ENCODE data around the gene KIF26A.

Gene KIF26A

DNA sequence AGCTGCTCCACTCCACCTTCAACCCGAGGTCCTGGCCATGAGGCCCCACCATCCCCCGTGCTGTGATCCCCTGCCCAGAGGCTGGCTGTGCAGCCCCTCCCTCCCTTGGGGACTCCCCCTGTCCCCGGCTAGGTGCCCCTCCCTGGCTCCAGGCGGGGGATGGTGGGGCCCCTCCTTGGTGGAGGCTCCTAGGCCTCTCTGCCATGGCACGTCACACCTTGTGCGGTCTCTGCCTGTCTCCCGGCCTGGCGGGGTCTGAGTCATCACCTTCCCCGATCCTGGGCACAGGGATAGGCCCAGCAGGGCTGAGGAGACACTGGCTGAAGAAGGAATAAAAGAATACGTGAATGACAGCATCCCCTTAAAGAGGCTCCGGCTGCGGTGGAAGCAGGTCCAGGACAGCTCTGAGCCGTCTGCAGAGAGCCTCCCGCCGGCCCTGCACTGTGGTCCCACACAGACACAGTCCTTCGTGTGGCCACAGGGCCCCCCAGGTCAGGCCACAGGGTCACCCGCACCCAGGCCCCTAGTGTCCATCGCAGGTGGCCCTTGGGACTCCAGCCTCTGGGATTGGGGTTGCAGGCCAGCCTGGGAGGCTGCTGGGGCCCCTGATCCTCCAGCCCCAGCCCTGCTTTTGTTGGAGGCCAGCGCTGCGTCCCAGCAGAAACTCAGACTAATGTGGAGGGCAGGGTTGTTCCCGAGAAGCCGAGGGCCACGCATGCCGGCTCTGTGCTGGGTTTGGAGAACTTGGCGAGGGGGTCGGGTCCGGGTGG, 43.6 kb downstream of the KIF26A start:
- no peak for DNase-seq

DNA sequence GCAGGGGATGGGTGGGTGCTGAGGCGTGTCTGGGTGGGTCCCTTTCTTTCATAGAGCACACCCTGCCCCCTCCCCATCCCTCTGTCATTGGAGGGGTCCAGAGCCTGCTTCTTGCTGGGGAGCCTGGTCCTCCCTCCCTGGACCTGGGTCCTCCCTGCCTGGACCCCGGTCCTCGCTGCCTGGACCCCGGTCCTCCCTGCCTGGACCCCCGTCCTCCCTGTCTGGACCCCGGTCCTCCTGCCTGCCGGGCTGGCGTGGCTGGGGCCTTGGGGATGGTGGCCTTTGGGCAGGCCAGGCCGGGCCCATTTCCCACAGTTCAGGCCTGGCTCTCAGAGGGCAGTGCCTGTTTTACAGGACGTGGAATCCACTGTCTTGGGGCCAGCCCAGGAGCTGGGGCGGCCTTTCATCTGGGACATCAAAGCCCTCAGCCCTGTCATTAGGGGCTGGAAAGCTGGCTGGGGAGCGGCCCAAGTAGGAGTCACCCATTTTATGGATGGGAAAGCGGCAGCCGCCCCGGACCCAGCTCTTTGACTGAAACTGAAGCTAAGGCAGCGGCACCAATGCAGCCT, 44.6 kb downstream of the KIF26A start:
- no peak for DNase-seq

DNA sequence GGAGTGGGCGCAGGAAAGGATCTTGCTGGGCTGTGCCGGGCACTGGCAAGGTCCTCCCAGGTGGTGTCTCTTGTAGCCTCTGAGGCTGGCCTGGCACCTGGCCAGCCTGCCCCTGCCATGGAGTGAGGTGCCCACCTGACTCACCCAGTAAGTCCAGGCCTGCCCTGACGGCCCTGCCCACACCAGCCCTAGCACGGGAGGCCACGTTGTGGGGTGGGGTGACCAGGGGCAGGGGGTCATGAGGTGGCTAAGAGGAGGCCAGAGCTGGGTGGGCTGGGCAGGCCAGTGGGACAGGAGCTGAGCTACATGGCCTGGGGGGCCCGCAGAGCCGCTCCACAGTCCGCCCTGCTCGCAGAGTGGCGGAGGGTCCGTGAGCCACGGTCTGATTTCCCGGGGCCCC, 45.4 kb downstream of the KIF26A start:
- DNase-seq, result no peak

DNA sequence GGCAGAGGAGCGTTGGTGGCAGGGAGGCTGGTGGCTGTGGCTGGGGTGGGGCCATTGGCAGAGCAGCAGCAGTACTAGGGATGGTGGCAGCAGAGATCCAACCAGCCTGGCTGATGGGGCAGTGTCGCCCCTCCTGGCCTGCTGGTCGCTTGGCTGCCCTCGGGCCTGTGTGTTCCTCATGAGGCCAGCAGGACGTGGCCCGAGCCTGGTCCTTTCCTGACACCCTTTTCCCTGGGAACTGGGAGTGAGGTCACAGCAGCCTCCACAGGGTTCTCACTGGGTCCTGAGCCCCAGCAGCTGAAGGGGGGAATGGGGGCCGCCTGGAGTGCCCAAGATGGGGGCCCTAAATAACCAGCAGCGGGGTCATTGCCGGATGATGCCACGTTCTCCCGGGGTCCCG, 46.1 kb downstream of the KIF26A start:
- DNase-seq, result no peak

DNA sequence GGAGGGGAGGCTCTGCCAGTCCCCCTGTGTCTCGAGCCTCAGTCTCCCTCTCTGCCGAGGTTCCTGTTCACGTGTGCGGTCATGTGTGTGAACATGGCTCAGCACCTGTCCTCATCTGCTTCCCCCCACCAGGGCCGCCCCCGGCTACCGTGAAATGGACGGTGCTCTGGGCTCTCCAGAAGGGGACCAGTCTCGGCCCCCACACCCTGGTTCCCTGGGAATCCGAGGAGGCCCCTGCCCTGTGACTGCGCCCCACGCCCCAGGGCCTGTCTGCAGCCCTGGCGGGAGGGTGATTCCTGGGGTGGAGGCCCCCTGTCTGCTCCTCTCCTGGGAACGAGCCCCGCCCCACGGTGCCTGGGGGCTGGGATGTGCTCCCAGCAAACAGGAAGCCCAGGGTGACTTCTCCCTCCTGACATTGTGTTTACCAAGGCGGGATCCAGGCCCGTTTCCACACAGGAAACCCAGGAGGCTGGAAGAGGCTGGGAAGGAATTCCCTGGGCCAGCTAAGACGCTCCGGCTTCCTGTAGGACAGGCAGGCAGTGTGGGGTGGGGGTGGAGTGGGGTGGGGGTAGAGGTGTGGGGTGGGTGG, 46.6 kb downstream of the KIF26A start:
- no peak for DNase-seq

DNA sequence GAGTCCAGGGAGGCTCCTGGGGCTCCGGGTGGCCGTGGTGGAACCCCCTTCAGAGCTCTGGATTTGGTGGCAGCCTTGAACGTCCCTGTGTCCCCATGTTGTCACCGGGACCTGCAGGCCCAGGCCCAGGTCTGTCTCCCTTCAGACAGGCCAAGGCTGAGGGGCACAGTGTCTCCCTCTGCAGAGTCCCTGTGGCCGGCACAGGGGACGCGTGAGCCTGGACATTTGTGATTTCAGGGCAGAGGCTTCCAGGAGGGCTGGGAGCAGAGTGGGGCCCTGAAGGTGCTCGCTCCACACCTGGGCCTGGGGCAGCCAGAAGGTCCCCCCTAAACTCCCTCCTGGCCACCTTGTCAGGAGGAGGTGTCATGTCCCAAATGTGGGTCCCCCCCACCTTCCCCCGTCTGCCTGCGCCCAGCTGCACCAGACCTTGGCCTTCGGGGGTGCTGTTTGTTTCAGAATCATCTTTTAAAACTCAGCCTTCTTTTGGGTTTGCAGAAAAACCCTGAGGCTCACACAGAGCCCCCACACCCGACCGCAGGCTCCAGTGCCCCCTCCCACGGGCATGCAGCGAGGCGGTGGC, 47.6 kb downstream of the KIF26A start:
- no peak for DNase-seq

DNA sequence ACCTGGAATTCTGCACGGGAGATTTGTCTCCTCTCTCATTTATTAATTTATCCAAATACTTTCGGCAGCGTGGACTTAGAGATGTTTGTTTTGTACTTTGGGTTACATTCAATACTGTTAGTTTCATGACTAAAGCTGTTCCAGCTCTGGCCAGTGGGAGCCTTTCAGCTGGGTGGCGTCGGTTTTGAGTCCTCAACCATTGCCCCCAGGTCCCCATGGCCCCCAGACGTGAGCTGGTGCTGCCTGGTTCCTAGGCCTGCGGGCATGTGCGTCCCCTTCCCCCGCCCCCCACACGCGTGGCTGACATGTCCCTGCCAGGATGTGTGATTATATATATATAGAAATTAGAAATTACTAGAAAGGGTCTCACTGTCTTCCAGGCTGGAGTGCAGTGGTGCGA, 48.2 kb downstream of the KIF26A start:
- no peak for DNase-seq

DNA sequence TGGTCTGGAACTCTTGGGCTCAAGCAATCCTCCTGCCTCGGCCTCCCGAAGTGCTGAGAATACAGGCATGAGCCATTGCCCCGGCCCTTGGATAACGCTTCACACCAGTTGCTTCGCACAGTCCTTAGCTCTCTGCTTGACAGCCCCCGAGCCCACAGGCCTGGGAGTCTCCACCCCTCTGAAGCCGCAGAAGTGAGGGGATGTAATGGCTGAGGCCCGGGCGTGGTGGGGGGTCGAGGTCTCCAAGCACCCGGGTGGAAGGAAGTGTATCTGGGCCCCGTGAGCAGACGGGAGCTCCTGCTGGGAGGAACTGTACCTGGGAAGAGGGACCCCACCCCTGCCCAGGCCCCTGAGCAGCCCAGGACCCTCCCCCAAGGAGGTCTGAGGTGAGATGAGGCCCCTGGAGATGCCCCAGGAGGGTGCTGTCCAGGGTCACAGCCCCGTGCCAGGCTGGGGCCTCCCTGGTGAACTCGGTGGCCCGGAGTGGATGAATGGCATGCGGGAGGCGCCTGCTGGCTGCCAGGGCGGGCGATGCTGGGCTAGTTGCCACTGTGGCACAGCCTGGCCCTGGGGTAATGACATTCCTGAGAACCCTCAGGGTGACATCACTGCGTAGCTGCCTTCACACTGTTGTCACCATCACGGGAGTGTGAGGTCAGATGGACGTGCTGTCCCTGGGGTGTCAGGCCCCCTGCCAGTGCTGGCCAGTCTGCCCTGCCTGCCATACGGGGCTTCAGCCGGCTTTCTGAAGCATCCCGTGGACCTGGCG, 48.9 kb downstream of the KIF26A start:
- DNase-seq, result no peak

DNA sequence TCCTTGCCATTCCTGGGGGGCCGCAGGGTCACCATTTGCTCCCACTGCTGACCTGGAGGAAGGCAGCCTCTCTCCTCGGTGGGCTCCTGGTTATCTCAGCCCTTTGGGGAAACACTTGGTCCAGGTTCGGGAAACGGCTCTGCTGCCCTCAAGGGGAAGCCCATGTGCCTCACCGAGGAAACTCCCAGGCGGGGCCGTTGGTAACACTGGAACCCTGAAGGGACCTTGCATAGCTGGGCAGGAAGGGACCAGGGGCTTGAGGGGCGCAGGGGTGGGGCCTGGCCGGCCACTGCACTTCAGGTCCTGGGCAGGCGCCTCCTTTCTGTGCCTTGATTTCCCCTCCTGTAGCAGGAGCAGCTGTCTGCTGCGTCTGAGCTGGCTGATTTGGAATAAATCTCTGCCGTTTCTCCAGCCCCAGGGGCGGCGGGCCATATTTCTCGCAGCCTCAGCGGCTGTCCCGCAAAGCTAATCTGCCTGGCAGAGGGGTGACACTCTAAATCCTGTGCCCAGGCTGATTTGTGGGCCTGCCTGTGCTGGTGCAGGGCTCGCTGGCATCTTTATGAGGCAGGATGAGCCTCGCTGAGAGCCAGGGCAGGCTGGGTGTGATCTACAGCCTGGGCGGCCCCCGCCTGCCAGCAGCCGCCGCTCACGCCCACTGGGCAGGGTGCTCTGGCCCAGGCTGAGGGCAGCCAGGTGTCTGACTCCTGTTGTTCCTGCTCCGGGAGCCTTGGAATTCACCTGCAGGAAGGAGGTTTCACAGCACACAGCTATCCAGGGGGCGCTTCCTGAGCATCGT, 49.7 kb downstream of the KIF26A start:
- no peak for DNase-seq

DNA sequence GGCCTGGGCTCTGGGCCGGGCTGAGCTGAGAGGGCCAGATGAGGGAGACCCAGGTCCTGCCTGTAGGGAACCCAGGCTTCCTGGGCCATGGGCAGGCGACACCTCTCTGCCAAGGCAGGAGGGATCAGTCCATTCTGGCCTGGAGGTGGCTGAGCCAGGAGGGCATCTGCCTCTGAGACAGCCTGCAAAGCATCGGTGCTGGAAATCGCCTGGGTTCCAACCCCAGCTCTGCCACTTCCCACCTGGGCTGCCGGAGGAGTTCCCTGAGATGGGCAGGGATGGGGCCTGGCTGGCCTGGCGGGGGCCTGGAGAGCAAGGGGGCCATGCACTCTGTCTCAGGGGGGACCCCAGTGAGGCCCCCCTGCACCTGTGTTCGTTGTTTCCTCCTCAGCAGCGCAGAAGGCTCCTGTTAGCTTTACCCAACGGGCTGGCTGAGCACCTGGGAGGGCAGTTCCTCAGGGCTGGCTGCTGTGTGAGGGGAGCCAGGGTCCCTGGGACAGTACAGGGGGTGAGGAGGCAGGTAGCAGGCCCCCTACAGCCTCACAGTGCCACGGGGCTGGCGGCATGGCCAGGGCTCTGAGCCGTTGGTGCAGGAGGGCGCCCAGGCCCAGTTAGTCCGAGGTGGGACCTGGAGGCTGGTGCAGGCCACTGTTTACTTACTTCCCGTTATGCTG, 50.5 kb downstream of the KIF26A start:
- DNase-seq, result no peak

DNA sequence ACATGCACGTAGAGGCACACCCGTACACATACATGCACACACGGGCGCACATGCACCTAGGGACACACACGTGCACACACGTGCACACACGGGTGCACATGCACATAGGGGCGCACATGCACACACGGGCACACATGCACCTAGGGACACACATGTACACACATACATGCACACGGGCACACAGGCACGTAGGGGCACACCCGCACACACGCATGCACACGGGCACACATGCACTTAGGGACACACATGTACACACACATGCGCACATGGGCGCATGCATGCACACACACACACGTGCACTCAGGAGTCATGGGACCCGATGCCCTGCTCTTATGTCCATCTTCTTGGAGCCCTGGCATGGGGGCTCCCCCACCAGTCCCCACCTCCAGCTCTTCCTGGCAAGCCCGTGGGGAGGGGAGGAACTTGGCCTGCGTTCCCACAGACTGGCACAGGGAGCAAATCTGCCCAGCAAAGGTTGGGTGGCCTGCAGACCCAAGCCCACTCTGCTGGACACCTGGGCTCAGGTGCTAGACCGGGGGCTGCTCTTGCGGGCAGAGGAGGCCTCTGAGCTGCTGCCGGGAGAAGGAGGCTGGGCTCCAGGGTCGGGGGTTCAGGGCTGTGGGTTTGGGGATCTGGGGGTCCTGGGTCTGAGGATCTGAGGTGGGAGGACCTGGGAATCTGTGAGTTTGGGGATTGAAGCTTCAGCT, 51.4 kb downstream of the KIF26A start:
- DNase-seq, result no peak

DNA sequence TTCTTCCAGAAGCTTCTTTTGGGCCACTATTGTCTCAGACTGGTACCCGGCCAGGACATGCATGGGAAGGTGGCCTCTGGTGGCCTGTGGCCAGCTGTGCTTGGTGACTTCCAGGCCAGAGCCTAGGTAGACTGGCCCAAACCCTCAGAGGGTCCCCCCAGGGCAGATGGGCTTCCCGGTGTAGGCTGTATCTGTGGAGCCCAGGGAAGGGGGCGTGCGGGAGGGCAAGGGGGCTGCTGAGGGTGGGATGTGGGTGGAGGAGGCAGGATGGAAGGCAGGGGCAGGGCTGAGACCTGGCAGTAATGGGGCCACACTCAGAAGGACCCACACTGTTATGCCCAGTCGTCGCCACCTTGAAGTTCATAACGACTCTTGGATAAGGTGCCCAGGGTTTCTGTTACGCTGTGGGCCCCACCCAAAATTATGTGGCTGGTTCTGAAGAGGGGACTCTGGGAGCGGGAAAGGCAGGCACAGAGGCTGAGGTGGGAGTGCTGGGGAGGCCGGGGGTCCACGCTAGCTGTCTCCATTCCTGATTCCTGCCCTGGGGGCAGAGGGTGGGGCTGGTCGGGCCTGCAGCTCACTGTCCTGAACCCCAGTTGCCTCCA, 52.1 kb downstream of the KIF26A start:
- DNase-seq, result no peak

DNA sequence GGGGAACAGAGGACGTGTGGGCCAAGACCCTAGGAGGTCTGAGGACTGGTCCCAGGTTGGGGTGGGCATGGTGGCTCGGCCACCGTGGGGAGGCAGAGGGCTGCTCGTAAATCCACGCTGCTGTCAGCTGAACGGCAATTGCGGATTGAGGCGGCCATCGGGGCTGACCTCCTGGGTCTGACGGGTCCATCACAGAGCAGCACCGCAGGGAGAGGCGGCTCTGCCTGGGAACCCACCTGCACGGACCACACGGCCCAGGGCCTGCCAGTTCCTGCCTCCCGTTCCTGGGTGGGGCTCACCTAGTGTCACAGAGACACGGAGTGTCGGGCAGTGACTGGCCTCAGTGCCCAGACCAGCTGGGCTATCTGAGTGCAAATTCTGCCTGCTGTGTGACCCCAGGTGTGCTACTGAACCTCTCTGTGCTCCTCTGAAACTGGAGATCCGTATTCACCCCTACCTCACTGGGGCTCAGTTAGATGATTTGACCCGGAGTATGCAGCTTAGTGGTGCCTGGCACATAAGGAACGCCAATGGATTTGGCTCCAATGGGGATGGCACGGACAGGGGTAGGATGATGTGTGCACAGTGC, 53.1 kb downstream of the KIF26A start:
- DNase-seq, result no peak

DNA sequence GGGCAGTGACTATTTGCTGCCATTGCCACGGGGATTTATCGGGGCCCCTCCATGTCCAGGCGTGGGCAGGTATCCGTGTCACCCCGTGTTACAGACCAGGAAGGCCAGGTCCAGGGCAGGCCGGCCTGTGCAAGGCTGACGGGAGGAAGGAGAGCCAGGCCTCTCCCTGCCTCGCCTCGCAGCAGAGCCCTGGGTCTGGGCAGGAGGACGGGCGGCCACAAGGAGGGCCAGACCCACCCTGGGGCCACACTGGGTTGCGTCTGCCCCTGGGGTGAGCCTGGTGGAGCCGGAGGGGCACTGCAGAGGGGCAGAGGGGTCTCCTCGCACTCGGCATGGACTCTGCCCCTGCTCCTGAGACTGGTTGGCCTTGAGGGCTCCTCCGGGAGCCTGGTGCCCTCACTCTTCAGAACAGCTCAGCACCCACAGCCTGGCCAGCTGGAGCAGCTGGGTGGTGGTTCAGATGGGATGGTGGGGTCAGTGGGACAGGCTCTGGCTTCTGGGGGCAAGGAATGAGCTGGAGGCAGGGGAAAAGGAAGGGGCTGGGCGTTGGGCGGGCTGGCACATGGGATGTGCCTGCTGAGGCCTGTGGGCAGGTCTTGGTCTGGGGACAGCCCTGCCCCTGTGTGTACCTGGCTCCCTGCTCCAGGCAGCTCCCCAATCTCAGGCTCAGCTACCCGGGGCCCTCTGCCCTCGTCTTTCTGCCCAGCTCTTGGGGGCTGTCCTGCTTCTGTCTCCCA, 53.9 kb downstream of the KIF26A start:
- no peak for DNase-seq

DNA sequence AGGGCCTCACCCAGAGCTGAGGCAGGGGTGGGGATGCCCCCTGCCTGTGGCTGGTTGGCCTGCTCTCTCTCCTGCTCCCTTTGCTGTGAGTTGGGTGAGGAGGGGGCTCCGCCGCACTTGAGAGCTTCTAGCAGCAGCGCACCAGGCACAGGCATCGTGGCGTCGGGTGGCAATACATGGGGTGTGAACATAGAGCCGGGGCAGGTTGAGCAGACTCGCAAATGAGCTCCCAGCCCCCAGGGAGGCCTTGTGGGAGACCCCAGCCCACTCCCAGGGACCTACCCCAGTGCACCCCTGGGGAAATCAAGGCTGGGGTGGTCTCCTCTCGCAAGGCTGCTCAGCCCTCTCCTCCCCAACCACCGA, 54.5 kb downstream of the KIF26A start:
- DNase-seq, result no peak

DNA sequence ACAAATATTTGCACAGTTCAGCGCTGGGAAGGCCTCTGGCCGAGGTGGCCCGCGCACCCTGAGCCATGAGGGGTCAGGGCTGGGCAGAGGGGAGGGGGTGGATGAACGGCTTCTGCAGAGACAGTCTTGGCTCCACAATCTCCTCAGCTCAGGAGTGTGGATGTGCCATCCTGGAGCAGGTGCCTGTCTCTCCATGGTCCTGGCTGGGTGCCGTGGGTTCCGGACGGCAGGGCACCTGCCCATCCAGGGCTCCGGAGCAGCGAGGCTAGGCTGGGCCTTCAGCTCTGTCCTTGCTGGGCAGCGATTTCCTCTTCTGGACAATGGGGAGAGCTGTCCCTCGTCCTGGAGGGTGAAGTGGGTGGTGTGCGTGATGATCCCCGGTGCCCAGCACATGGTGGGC, 55.6 kb downstream of the KIF26A start:
- DNase-seq, result no peak

DNA sequence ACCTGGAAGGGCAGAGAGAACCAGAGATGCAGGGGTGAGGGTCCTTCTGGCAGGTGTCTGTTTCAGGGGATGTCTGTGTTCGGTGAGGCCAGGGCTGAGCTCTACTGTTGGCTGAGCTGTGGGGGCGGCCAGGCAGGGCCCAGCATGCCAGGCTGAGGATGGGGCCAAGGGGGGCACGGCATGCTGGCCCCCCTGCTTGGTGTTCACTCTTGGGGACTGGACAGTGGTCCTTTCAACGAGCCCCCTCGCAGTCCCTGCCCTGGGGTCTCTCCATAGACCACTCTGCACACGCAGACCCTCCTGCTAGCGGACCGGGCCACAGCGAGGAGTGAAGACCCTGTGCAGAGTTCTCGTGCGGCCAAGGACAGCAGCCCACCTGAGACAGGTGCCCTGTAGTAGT, 56.3 kb downstream of the KIF26A start:
- DNase-seq, result no peak

DNA sequence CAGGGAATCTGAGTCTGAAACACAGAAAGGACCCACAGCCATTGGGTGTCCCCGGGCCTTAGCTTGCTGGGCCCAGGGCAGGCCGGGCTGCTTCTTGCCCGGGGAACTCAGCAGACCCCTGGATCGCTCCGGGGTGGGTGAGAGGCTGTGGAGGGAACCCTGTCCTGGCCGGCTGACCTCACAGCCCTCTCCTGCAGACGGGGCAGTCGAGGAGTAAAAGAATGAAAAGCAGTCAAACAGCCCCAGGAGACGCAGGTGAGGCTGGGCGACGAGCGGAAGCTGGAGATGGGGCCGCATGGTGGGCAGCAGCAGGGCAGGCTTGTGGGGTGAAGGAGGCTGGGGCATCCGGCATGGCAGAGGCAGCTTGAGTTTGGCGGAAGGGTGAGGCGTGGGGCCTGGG, 57.0 kb downstream of the KIF26A start:
- DNase-seq, result no peak

DNA sequence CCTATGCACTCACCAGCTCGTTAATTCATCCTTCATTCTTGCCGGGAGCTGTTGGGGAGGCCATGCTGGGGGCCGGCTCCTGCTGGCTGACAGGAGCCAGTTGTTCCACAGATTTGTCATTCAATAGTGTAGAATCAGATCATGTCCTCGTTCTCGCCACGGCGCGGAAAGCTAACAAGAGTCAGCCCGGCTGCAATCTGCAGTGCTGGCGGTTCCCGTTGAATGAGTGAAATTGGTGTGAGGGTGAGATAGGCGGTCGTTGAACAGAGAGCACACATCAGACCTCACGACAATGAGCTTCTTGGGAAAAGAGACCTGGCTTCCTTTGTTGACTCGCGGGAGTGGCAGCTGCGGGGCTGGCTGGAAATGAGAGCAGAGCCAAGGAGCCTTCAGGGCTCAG, 57.5 kb downstream of the KIF26A start:
- no peak for DNase-seq
